ENCODE data around the gene SPATA2L.

DNA sequence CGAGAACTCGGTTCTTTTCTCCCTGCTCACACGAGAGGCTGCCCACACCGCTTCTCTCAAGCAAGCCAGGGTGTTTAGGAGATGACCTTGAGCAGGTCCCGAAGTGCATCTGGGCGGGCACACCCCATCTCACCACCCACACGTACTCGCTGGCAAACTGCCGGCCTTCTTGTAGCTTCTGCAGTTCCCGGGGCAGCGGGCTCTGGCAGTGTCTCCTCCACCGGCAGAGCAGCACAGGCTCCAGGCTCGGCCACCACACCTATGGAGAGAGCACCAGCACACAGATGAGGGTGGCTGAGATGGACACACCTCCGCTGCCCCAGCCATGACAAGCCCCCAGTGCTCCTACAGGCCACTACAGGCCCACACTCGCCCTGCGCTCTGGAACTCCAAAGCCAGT is 43.3 kb upstream of the SPATA2L start:
- TF ChIP-seq POLR2A (IDR thresholded peaks at IDR 0.05), result no peak
- TF ChIP-seq, protein P1, sequence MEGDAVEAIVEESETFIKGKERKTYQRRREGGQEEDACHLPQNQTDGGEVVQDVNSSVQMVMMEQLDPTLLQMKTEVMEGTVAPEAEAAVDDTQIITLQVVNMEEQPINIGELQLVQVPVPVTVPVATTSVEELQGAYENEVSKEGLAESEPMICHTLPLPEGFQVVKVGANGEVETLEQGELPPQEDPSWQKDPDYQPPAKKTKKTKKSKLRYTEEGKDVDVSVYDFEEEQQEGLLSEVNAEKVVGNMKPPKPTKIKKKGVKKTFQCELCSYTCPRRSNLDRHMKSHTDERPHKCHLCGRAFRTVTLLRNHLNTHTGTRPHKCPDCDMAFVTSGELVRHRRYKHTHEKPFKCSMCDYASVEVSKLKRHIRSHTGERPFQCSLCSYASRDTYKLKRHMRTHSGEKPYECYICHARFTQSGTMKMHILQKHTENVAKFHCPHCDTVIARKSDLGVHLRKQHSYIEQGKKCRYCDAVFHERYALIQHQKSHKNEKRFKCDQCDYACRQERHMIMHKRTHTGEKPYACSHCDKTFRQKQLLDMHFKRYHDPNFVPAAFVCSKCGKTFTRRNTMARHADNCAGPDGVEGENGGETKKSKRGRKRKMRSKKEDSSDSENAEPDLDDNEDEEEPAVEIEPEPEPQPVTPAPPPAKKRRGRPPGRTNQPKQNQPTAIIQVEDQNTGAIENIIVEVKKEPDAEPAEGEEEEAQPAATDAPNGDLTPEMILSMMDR (IDR thresholded peaks at IDR 0.05 in 4 of 5, conservative IDR thresholded peaks at IDR 0.05 in 1 of 5), result no peak
